A673 (cell line): ENCODE data around the gene ATG4C.

Experiments
- EZH2 ChIP-seq: fragments of 200-600 bp; sonication (generic); IDR thresholded peaks from 2 replicates; pipeline ENCODE4 v1.6.1; 2017; ENCODE audit warnings: borderline replicate concordance, low read depth, mild to moderate bottlenecking, mixed read lengths, antibody characterized with exemption, low read length; ENCODE audit not compliant: poor library complexity, severe bottlenecking
- TF ChIP-seq, protein P1 (sequence below): fragments of 300-800, 200-600 bp; sonication (generic); conservative IDR thresholded peaks from 2 replicates; pipeline ENCODE4 v1.5.1; 2017; ENCODE audit warnings: low read depth, mild to moderate bottlenecking, antibody characterized with exemption, low read length, moderate library complexity, mixed read lengths

DNA sequence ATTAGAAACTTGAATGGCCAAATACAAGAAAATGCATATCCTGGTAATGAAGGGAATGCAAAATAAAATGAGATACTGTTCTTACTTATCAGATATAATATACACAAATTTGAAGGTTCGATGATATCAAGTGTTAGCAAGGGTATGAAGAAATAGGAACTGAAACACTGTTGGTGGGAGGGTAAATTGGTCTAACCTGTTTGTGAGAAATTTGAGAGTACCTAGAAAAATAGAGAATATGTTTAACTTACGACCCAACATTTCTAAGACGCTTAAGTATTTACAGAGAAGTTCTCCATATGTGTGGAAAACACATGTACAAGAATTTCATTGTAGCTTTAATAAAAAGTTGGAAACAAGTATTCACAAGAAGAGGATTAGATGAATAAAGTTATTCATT lies 25.9 kb downstream of the ATG4C start:
- no peak for TF ChIP-seq EZH2
- TF ChIP-seq, protein P1, sequence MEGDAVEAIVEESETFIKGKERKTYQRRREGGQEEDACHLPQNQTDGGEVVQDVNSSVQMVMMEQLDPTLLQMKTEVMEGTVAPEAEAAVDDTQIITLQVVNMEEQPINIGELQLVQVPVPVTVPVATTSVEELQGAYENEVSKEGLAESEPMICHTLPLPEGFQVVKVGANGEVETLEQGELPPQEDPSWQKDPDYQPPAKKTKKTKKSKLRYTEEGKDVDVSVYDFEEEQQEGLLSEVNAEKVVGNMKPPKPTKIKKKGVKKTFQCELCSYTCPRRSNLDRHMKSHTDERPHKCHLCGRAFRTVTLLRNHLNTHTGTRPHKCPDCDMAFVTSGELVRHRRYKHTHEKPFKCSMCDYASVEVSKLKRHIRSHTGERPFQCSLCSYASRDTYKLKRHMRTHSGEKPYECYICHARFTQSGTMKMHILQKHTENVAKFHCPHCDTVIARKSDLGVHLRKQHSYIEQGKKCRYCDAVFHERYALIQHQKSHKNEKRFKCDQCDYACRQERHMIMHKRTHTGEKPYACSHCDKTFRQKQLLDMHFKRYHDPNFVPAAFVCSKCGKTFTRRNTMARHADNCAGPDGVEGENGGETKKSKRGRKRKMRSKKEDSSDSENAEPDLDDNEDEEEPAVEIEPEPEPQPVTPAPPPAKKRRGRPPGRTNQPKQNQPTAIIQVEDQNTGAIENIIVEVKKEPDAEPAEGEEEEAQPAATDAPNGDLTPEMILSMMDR: no peak
